ENCODE measurements around the gene CTNNA2.

DNA sequence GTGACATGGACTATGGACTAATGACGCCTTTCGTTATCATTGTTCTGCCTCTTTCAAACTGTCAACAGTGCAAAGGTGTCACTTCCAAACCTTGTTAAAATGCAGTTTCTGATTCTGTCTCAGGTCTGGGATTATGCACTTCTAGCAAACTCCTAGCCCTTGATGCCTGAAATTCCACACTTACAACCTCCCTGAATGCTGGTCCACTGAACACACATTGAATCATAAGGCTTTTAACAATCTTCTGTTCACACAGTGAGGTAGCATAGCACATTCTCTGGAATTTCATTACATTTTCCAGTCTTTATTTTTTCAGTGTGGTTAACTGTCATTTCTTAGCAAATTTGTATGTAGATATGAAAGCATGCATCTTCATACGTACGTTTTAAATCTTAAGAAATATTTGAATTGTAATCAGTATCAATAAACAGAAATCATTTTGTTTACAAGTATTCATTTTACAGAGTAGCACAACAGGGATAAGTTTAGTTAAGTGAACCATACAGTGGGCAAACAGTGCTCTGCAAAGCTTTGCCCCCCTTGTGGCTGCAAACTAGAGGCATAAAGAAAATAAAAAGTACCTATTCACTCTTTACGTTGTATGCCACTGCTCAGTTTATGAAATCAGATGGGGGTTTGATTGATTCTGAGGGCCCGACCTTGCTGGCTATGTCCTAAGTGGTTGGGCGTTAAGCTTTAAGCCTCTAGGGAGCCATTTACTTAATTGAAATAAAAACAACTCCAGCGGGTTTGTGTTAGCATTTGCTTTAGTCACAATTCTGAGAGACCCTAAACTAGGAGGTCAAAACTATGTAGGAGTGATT is 540.9 kb downstream of the CTNNA2 start:
- TF ChIP-seq EP300 (IDR thresholded peaks at IDR 0.05): no peak
- no peak for TF ChIP-seq CTCF (IDR thresholded peaks at IDR 0.05)
